T-helper 1 cell (primary cell): Measurements from ENCODE around the gene GBA2.

Experiments
- DNase-seq, 5 donors: peaks; one replicate each; pipeline ENCODE4 v3.0.0-alpha.2; 2012 to 2020

The GBA2 gene

DNA sequence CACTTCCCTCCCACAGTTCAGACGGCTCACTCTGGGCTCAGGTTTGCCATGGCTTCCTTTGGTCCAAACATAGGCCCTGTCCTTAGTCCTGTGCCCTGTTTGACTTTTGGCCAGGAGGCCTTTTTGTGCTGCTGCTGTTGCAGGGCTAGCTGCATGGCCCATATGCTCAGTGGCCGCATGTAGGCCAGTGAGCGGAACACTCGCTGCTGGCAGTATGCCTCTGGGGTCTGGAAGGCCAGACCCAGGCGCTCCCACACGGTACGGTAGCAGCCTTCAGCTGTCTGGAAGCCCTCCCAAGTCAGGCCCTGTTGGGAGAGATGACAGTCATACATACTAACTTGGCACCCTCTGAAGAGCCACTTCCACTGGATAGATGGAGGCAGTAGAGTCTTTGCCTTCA is 11.9 kb downstream of the GBA2 start:
- no peak for DNase-seq

DNA sequence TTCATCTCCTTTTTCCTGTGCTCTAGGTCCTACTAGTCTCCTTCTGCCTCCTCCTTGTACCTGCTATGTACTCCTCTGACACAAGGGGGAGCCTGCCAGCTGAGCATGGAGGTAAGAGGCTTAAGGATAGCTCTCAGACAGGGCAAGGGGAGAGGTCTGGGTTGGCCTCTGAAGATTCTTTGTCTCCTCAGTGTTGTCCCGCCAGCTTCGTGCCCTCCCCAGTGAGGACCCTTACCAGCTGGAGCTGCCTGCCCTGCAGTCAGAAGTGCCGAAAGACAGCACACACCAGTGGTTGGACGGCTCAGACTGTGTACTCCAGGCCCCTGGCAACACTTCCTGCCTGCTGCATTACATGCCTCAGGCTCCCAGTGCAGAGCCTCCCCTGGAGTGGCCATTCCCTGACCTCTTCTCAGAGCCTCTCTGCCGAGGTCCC is 12.8 kb downstream of the GBA2 start:
- peak in 4 of 5 donors; percentile 47 to 72 (median 58) for DNase-seq

DNA sequence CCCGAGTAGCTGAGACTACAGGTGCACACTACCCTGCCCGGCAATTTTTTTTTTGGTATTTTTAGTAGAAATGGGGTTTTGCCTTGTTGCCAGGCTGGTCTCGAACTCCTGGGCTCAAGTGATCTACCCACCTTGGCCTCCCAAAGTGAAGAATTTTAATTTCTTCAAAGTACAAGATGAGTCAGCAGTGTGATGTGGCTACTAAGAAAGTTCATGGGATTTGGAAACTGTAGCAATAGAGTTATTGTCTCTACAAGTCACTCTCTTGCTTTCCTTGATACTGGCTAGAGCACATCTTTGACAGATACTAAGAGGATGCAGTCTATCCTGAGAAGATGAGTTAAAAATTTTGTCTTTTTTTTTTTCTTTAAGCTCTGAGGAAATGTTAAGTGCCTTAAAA is 14.9 kb downstream of the GBA2 start:
- DNase-seq: no peak

- DNase-seq: no peak
Observed at GRCh38 chr9:35732800-35733541, 16.1 kb downstream of the GBA2 start.

GRCh38 chr9:35732185-35732799 is 16.7 kb downstream of the GBA2 start, which contains the start of the genes CREB3 and TLN1:
Gene CREB3 (plus strand): TSS chr9:35732666. CDS start chr9:35732773, 107 bp downstream.
Gene TLN1 (minus strand): TSS chr9:35732195. CDS start chr9:35725694, 6,501 bp downstream.
- DNase-seq: peak; percentile 91 to 98 (median 95)

GRCh38 chr9:35731415-35732184 is 17.4 kb downstream of the GBA2 start:
- DNase-seq: peak in 1 of 5 donors; percentile 15

DNA sequence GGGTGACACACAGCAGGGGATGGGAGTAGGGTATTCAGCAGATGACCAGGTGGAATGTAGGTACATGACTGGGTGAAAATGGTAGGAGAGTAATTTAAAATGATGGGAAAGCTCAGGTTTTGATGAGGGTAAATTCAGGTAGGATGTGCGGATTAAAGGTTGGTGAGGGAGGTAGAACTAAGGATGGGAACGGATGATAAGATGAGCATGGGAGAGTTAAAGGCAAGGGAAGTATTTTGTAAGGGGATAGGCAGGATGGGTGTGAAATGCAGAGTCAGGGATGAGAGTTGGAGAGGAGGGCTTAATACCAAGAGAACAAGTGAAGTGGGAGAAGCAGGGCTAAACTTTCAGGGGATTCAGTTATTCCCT is 18.6 kb downstream of the GBA2 start:
- no peak for DNase-seq

GRCh38 chr9:35729700-35730485 is 19.1 kb downstream of the GBA2 start:
- peak in 2 of 5 donors; percentile 31 to 39 for DNase-seq

DNA sequence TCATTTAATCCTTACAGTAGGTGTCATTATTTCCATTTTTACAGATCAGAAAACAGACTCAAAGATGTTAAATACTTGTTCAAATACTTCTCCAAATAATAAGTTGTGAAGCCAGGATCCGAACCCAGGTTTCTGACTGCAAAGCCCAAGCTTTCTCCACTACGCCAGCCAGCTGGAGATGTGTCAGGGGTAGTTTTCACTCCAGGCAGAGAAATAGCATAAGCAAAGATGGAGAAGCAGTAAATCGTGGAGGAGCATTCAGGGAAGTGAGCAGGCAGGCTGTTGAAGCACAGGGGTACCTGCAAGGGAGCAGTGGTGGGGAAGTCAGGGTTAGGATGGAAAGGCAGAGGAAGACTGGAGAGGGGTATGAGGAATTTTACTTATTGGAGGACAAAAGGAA is 19.9 kb downstream of the GBA2 start:
- DNase-seq: no peak

DNA sequence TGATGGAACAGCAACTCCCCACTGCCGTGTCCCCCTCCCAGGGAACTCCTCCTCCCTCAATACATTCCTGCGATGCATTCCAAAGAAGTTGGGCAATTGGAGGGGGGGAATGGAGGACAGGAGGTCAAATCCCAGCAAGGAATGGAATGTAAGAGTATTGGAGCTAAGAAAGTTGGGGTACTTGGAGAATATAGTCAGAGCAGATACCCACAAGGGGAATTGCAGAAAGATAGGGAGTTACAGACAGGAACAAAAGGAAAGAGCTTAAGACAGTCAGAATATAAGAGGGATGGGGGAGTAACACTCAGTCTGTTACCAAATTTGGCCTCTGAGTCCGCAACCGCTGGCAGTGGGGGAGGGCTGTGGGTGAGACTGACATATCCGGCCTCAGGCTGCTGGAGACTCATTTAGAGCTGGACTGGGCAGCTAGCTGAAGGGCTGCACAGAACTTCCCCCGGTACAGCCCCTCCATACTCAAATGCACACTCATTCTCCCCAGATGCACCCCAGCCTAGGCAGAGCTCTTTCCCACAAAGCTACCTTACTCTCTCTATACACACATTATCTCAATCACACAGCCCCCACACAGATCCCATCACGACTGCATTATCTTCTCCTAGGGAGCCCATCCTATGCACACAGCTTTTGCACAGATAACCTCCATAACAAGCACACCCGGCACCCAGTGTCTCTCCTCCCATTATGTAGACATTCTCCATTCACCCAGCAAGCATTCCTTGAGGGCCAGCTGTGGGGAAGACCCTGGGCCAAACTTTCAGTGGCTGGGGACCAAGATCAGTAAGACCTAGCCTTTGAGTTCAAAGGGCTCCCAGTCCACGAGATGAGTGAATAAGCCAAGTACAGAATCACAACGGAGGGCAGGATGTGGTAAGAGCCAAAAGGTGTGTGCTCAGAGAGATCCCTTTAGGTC is 20.7 kb downstream of the GBA2 start:
- peak in 2 of 5 donors; percentile 25 to 66 for DNase-seq

- no peak for DNase-seq
Observed at GRCh38 chr9:35727676-35728040, 21.4 kb downstream of the GBA2 start.

- peak in 1 of 5 donors; percentile 49 for DNase-seq
Observed at GRCh38 chr9:35726931-35727330, 22.1 kb downstream of the GBA2 start.

- DNase-seq: no peak
Observed at GRCh38 chr9:35725362-35725761, 23.7 kb downstream of the GBA2 start.

DNA sequence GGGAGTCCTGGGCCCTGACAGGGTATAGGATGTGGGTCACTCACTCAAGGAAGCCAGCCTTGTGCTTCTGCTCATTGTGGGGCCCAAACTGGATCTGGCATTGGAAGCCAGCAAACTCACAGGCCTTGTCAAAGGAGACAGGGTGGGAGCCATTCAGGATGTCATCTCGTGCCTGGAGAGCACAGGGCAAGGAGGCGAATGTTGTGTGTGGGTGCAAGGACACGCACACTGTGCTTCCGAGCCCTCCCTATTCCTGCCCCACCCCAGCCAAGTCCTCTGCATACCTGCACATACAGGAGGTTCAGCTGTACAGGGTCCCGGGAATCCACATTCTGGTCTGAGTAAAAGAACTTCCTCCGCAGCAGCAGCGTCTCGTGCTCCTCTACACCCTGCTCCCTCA is 25.1 kb downstream of the GBA2 start:
- DNase-seq: no peak

DNA sequence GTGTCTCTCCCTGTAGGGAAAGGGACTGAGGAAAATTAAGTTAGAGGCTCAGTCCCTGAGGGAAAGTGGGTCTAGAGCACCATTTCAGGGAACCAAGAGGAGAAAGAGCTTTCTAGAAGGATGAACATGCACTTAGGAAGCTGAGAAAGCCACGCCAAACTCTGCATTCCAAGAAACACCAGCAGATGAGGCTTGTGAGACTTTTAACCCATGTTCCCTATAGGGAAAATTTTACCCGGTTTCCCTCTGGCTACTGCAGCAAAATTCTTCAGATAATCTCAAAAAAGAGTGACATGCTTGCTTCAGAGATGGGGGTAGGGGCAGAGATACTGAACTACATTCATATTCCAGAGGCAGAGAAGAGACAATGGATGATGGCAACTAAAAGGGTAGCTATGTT is 25.6 kb downstream of the GBA2 start:
- DNase-seq: no peak

DNA sequence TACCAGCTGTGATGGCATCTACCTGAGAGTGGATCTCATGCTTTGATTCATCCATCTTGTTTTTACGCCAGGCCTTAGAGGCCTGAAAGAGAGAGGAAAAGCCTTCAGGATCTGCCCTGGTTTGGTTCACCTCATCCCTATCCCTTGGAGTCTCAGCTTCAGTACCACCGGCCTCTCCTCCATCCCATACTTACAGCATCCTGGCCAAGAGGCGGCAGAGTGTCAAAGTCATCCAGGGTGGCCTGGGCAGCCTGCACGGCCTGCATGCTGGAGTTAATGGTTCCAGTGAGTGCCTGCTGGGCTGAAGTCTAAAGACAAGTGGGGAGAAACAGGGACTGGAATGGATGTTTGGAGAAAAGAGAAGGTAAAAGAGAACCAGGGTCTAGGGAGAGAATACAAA is 29.5 kb downstream of the GBA2 start:
- DNase-seq: no peak

DNA sequence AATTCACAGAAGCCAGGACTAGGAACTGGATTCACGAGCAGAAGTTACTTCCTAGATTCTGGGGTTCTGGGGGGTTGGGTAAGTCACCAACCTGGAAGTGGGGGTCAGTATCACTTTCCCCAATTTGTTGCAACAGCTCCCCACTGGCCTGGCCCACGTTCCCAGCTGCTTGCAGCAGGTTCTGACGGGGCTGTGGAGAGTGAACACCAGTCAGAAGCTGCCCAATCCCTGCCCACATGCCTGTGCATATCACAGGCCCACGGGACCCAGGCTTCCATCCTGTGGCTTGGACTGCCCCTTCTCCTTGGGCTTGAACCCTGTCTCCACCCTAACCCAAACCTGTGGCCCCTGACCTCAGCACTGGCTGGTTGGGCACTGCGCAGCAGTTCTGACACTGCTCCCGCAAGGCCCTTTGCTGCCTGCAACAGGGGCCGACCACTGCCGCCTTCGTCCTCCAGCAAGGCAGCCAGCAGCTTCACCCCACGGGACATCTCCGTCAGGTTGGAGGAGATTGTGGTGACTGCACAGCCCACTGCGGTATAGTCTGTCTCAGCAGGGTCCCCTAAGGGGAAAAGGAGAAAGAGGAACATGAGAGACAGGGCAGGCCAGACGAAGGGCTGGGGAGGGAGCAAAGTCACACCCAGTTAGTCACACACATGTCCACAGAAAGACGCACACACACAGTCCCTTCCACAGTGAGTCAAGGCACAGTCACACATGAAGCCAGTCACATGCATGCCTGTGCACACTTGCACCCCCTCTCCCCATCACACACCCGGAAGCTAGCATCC is 30.1 kb downstream of the GBA2 start:
- DNase-seq: no peak

DNA sequence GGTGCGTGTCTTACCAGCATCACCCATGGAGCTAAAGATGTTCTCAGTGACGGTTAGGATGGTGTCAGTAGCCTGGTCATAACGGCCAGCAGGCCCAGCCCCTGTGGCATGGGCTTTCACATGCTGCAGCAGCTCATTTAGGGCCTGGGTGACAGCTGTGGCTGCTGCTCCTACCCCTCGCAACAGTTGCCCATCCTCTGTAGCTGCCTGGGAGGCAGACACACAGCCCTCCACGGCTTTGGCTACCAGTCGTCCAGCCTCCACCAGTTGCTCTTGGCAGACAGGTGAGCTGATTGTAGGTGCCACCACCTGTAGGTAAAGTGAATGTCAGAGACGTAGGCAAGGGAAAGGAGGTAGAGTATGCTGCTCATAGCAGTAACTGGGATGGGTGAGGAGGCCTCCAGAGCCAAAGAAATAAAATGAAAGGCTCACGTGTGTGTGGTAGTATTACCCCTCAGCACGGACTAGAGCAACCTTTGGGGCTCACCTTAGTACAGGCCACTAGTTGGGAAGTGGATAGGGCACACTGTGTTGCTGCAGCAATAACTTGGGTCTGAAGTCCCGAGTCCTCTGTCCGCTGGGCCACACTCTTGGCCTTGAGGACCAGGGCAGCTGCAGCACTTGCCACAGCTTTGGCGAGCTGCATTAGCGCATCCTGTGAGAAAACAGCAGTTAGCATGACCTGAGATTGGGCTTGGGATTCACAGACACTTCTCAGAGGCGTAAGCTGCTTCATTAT is 31.7 kb downstream of the GBA2 start:
- no peak for DNase-seq

GRCh38 chr9:35716230-35716629 is 32.8 kb downstream of the GBA2 start:
- no peak for DNase-seq
